ENCODE data around the gene PRXL2A.

DNA sequence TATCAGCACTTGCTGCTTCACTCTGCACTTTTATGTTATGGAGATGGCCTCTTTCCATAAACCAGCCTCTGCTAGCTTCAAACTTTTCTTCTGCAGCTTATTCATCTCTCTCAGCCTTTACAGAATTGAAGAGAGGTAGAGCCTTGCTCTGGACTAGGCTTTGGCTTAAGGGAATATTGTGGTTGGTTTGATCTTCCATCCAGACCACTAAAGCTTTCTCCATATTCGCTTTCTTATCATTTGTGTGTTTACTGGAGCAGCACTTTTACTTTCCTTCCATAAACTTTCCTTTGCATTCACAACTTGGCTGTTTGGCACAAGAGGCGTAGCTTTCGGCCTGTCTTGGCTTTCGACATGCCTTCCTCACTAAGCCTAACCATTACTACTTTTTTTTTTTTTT lies 28.2 kb upstream of the PRXL2A start:
- TF ChIP-seq, protein P1, sequence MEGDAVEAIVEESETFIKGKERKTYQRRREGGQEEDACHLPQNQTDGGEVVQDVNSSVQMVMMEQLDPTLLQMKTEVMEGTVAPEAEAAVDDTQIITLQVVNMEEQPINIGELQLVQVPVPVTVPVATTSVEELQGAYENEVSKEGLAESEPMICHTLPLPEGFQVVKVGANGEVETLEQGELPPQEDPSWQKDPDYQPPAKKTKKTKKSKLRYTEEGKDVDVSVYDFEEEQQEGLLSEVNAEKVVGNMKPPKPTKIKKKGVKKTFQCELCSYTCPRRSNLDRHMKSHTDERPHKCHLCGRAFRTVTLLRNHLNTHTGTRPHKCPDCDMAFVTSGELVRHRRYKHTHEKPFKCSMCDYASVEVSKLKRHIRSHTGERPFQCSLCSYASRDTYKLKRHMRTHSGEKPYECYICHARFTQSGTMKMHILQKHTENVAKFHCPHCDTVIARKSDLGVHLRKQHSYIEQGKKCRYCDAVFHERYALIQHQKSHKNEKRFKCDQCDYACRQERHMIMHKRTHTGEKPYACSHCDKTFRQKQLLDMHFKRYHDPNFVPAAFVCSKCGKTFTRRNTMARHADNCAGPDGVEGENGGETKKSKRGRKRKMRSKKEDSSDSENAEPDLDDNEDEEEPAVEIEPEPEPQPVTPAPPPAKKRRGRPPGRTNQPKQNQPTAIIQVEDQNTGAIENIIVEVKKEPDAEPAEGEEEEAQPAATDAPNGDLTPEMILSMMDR (IDR thresholded peaks at IDR 0.05; ENCODE audit: low read depth, low read length) = no peak
- TF ChIP-seq POLR2A (IDR thresholded peaks at IDR 0.05; ENCODE audit: extremely low read depth, insufficient read length) (no peak), MYC (IDR thresholded peaks at IDR 0.05; ENCODE audit: low read depth, low read length) (no peak)
- TF ChIP-seq, protein P2, sequence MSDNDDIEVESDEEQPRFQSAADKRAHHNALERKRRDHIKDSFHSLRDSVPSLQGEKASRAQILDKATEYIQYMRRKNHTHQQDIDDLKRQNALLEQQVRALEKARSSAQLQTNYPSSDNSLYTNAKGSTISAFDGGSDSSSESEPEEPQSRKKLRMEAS (IDR thresholded peaks at IDR 0.05; ENCODE audit: low read depth, low read length) = no peak
